Measurements from ENCODE around the gene ACP7.

DNA sequence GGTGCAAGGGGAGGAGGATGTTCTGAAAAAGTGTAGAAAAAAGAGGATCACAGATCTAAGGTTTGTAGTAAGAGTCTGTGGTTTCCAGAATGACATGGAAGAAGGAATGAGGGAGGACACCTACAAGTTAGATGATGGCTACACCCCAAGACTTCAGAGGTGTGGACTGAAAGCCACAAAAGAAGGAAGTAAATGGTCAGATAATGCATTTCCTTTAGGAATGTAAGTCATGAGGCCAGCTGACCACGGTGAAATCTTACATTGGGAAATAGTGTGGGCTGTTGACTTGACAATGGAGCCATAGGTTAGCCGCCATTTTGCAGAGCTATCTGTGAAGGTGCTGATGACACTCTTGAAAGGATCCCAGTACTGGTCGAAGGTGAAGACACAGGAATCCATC is 26.6 kb upstream of the ACP7 start:
- no peak for TF ChIP-seq POLR2A (IDR thresholded peaks at IDR 0.05)
- TF ChIP-seq, protein P1, sequence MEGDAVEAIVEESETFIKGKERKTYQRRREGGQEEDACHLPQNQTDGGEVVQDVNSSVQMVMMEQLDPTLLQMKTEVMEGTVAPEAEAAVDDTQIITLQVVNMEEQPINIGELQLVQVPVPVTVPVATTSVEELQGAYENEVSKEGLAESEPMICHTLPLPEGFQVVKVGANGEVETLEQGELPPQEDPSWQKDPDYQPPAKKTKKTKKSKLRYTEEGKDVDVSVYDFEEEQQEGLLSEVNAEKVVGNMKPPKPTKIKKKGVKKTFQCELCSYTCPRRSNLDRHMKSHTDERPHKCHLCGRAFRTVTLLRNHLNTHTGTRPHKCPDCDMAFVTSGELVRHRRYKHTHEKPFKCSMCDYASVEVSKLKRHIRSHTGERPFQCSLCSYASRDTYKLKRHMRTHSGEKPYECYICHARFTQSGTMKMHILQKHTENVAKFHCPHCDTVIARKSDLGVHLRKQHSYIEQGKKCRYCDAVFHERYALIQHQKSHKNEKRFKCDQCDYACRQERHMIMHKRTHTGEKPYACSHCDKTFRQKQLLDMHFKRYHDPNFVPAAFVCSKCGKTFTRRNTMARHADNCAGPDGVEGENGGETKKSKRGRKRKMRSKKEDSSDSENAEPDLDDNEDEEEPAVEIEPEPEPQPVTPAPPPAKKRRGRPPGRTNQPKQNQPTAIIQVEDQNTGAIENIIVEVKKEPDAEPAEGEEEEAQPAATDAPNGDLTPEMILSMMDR (IDR thresholded peaks at IDR 0.05): no peak
